Prostate gland (tissue), 2 donors: Measurements from ENCODE around the gene GPR141. TPM values are rescaled to one million over a fixed set of nuclear protein-coding genes. Genes with fewer than 3 reads are reported as not detected.

ENCODE experiments used
- DNase-seq: peaks from one replicate; pipeline ENCODE4 v3.0.0-alpha.2; 2019; ENCODE audit warnings: low spot score
- H3K27ac ChIP-seq, 2 donors: fragments of 200-600 bp; sonication (generic); 2 replicates each; pipeline ENCODE4 v1.5.1; 2017 to 2019
- H3K27me3 ChIP-seq: fragments of 200-600 bp; sonication (generic); replicated peaks from 2 replicates; pipeline ENCODE4 v1.5.1; 2019; ENCODE audit not compliant: insufficient read depth
- H3K36me3 ChIP-seq, 2 donors: fragments of 200-600 bp; sonication (generic); 1 replicate in 1 of 2; 2 replicates in 1 of 2; pipeline versions ENCODE4 v1.5.1 to v1.8.1; 2017 to 2019
- H3K4me1 ChIP-seq: fragments of 200-600 bp; sonication (generic); replicated peaks from 2 replicates; pipeline ENCODE4 v1.5.1; 2019
- H3K4me3 ChIP-seq, 2 donors: fragments of 200-600 bp; sonication (generic); 2 replicates each; pipeline ENCODE4 v1.5.1; 2017 to 2019
- H3K9me3 ChIP-seq: fragments of 200-600 bp; sonication (generic); 2 replicates; pipeline ENCODE4 v1.5.1; 2017
- CTCF ChIP-seq, 4 experiments: fragments of 200-600 bp in 2 of 4; fragments of 450-650 bp in 2 of 4; sonication (generic) in 2 of 4; IDR thresholded peaks; 1 replicate in 3 of 4; 2 replicates in 1 of 4; pipeline ENCODE4 v1.5.1; 2016 to 2019; ENCODE audit warnings: antibody characterized with exemption in 4 of 4, mild to moderate bottlenecking in 2 of 4, moderate library complexity in 2 of 4
- POLR2A ChIP-seq: fragments of 450-650 bp; IDR thresholded peaks from one replicate; pipeline ENCODE4 v1.6.1; 2016; ENCODE audit warnings: antibody characterized with exemption, mild to moderate bottlenecking
- POLR2AphosphoS5 ChIP-seq: sonication (generic); formaldehyde crosslinking; IDR thresholded peaks from one replicate; pipeline ENCODE4 v1.6.1; 2017; ENCODE audit warnings: antibody characterized with exemption
- WGBS: methylation state at CpG from one replicate; pipeline ENCODE4 v1.1.5; 2018; 5-methylcytosine and 5-hydroxymethylcytosine counted together
- intact Hi-C: fragments of 100-400 bp; cut with DNase I; formaldehyde crosslinking; loops from one replicate; pipeline ENCODE4 v1.14.2; 2022
- total RNA-seq, 2 donors: library from RNA; depleted of rRNA; stranded (reverse); fragments of >200 nt; gene quantifications; one replicate each; pipeline ENCODE4 v1.1.0, GENCODE V29; 2016

The GPR141 gene
- total RNA-seq, 2 donors from 2014 or later, result 0.36 to 1.1 TPM

GRCh38 chr7:37660614-37661013 is 23.0 kb upstream of the GPR141 start:
- 87% methylated on average over 4 of the region's 4 CpGs for WGBS
- DNase-seq, result no peak
- intact Hi-C loops, result no loop called here
- H3K9me3 ChIP-seq, result no peaks in the 10 kb centered on the region
- no peaks in the 10 kb centered on the region for H3K27me3 ChIP-seq
- no peaks in the 10 kb centered on the region for H3K4me1 ChIP-seq
- TF ChIP-seq POLR2AphosphoS5, result no peak
- no peak for TF ChIP-seq POLR2A
- no peak for TF ChIP-seq CTCF (IDR thresholded peaks at IDR 0.05)
- no peak overlapping the region for H3K4me3 ChIP-seq
- no peaks in the 10 kb centered on the region for H3K36me3 ChIP-seq
- H3K27ac ChIP-seq, result no peak overlapping the region

- WGBS, result 71% methylated on average over 4 of the region's 4 CpGs
- intact Hi-C loops, result no loop called here
- Histone ChIP-seq H3K4me1 (no peaks in the 10 kb centered on the region), H3K9me3 (no peaks in the 10 kb centered on the region), H3K27ac (no peak overlapping the region), H3K36me3 (no peaks in the 10 kb centered on the region), H3K27me3 (no peaks in the 10 kb centered on the region), H3K4me3 (no peak overlapping the region)
- no peak for DNase-seq
- no peak for TF ChIP-seq POLR2A
- TF ChIP-seq CTCF (IDR thresholded peaks at IDR 0.05), result no peak
- no peak for TF ChIP-seq POLR2AphosphoS5
Measured at GRCh38 chr7:37663693-37664092, 19.9 kb upstream of the GPR141 start.

GRCh38 chr7:37665352-37666022 is 18.1 kb upstream of the GPR141 start:
- Histone ChIP-seq H3K4me1 (no peaks in the 10 kb centered on the region), H3K27me3 (no peaks in the 10 kb centered on the region), H3K4me3 (no peak overlapping the region), H3K27ac (no peak overlapping the region), H3K36me3 (no peaks in the 10 kb centered on the region), H3K9me3 (no peaks in the 10 kb centered on the region)
- DNase-seq, result no peak
- TF ChIP-seq POLR2AphosphoS5 (no peak), CTCF (IDR thresholded peaks at IDR 0.05) (no peak), POLR2A (no peak)
- intact Hi-C loops, result no loop called here
- 80% methylated on average over 6 of the region's 6 CpGs for WGBS

GRCh38 chr7:37666026-37666799 is 17.4 kb upstream of the GPR141 start:
- H3K4me1 ChIP-seq, result no peaks in the 10 kb centered on the region
- intact Hi-C loops, result no loop called here
- H3K36me3 ChIP-seq, result no peaks in the 10 kb centered on the region
- no peak for DNase-seq
- H3K27me3 ChIP-seq, result no peaks in the 10 kb centered on the region
- H3K4me3 ChIP-seq, result no peak overlapping the region
- TF ChIP-seq POLR2A (no peak), POLR2AphosphoS5 (no peak), CTCF (IDR thresholded peaks at IDR 0.05) (no peak)
- WGBS, result 59% methylated on average over 8 of the region's 8 CpGs
- H3K27ac ChIP-seq, result no peak overlapping the region
- no peaks in the 10 kb centered on the region for H3K9me3 ChIP-seq

GRCh38 chr7:37669818-37670217 is 13.7 kb upstream of the GPR141 start:
- WGBS, result 38% methylated on average over 1 of the region's 1 CpG
- no peaks in the 10 kb centered on the region for H3K27me3 ChIP-seq
- no peak overlapping the region for H3K4me3 ChIP-seq
- no peaks in the 10 kb centered on the region for H3K4me1 ChIP-seq
- intact Hi-C loops, result no loop called here
- no peaks in the 10 kb centered on the region for H3K36me3 ChIP-seq
- DNase-seq, result no peak
- no peak overlapping the region for H3K27ac ChIP-seq
- no peaks in the 10 kb centered on the region for H3K9me3 ChIP-seq
- no peak for TF ChIP-seq POLR2A
- no peak for TF ChIP-seq POLR2AphosphoS5
- no peak for TF ChIP-seq CTCF (IDR thresholded peaks at IDR 0.05)
